ENCODE results near the gene ZNF423.

- TF ChIP-seq CTCF (IDR thresholded peaks at IDR 0.05; ENCODE audit: insufficient read depth, low read depth, low read length) (no peak), EZH2 (IDR thresholded peaks at IDR 0.05; ENCODE audit: insufficient read depth, low read length) (no peak)
Measured at GRCh38 chr16:49846800-49847199, 9.1 kb downstream of the ZNF423 start.

All from astrocyte (in vitro differentiated cells and primary cell).